Lower leg skin (tissue), 3 donors: ENCODE data around the gene PRR35.

Experiments used
- POLR2A ChIP-seq, 2 donors: fragments of 450-650 bp; IDR thresholded peaks; one replicate each; pipeline ENCODE4 v1.6.1; 2016 to 2017; ENCODE audit warnings: antibody characterized with exemption in 2 of 2, mild to moderate bottlenecking in 1 of 2, moderate library complexity in 1 of 2
- TF ChIP-seq, protein P1 (sequence below), 3 donors: fragments of 450-650 bp; IDR thresholded peaks; one replicate each; pipeline ENCODE4 v1.5.1; 2016; ENCODE audit warnings: antibody characterized with exemption in 3 of 3, mild to moderate bottlenecking in 3 of 3, moderate library complexity in 2 of 3

DNA sequence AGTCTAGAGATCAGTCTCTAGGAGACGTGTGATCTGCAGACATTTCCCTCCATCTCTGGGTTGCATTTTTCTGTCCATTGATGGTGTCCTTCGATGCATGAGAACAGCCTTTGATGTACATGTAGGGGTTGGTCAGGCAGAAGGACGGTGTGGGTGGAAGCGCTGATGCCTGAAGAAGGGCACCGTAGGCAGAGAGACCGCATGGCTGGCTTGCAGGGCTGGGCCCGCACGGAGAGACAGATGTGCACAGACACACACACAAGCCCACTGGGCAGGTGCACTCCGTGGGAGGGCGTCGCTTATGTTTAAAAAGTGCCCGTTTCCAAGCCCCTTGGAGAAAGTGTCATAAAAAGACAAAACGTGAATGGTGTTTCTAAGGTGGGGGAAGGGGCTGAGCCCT, 54.9 kb downstream of the PRR35 start:
- TF ChIP-seq, protein P1, sequence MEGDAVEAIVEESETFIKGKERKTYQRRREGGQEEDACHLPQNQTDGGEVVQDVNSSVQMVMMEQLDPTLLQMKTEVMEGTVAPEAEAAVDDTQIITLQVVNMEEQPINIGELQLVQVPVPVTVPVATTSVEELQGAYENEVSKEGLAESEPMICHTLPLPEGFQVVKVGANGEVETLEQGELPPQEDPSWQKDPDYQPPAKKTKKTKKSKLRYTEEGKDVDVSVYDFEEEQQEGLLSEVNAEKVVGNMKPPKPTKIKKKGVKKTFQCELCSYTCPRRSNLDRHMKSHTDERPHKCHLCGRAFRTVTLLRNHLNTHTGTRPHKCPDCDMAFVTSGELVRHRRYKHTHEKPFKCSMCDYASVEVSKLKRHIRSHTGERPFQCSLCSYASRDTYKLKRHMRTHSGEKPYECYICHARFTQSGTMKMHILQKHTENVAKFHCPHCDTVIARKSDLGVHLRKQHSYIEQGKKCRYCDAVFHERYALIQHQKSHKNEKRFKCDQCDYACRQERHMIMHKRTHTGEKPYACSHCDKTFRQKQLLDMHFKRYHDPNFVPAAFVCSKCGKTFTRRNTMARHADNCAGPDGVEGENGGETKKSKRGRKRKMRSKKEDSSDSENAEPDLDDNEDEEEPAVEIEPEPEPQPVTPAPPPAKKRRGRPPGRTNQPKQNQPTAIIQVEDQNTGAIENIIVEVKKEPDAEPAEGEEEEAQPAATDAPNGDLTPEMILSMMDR (IDR thresholded peaks at IDR 0.05) = no peak
- TF ChIP-seq POLR2A (IDR thresholded peaks at IDR 0.05) = no peak
